ENCODE measurements around the gene MAX.

DNA sequence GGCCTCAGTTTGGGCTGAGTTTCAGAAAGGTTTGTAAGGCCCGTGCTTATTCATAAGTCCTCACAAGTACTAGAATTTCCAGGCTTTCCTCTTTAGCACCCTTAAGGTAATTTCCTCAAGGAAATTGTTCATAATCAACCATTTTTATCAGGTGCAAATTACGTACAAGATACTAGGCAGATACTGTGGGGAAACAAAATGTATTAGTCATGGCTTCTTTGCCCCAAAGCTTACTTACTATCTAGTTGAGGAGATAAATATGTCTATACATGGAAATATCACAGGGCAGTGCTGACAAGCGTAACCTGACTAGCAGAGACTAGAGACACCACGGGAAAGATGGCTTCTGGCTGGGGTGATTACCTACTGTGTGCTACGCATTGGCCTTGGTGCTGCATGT is 22.5 kb downstream of the MAX start:
- TF ChIP-seq POLR2AphosphoS5 (IDR thresholded peaks at IDR 0.05) (no peak), POLR2A (IDR thresholded peaks at IDR 0.05) (no peak)
